IMR-90 (cell line): Measurements from ENCODE around the gene NPTN. TPM values are rescaled to one million over a fixed set of nuclear protein-coding genes. Genes with fewer than 3 reads are reported as not detected.

Experiments
- ATAC-seq: fragments of 200-7000 bp; cut with Tn5 transposase; 2 replicates; pipeline ENCODE4 v1.9.1; 2020; ENCODE audit warnings: low read depth, mild to moderate bottlenecking, moderate library complexity
- BruUV-seq: library from RNA; stranded (reverse); fragments of 400-500 nt; replicated peaks from 2 replicates; lab custom pipeline; 2021; lab: Mats Ljungman, UMichigan
- CTCF ChIA-PET: fragments of 300-600 bp; formaldehyde crosslinking; extraction: SDS; loops from one replicate; lab custom pipeline; 2021; ENCODE audit warnings: antibody characterized with exemption; lab: Yijun Ruan, JAX
- POLR2A ChIA-PET: fragments of 300-600 bp; sonication (Branson Sonifier 250); formaldehyde crosslinking; loops from one replicate; lab custom pipeline; 2022; ENCODE audit warnings: antibody characterized with exemption; ENCODE audit not compliant: unreplicated experiment; lab: Charles Lee
- DNase-seq: peaks from one replicate; pipeline ENCODE4 v3.0.0; 2013
- H2AFZ ChIP-seq: replicated peaks from 2 replicates; pipeline ENCODE3; 2013; ENCODE audit warnings: low read length, mild to moderate bottlenecking; ENCODE audit not compliant: poor library complexity
- H2AK5ac ChIP-seq: 2 replicates; pipeline ENCODE4 v1.6.1; 2013; ENCODE audit warnings: low read depth, low read length, inconsistent platforms
- H2AK9ac ChIP-seq: replicated peaks from 2 replicates; pipeline ENCODE3; 2013; ENCODE audit warnings: mild to moderate bottlenecking, low read depth, low read length, moderate library complexity; ENCODE audit not compliant: poor library complexity
- H2BK120ac ChIP-seq: 2 replicates; pipeline ENCODE4 v1.6.1; 2013; ENCODE audit warnings: low read depth, low read length, inconsistent platforms
- H2BK15ac ChIP-seq: 3 replicates; pipeline ENCODE4 v1.6.1; 2013; ENCODE audit warnings: low read depth, low read length, inconsistent platforms
- H2BK20ac ChIP-seq: 2 replicates; pipeline ENCODE4 v1.6.1; 2013; ENCODE audit warnings: low read depth, mild to moderate bottlenecking, inconsistent platforms, low read length, moderate library complexity
- H2BK5ac ChIP-seq: 2 replicates; pipeline ENCODE4 v1.6.1; 2013; ENCODE audit warnings: mild to moderate bottlenecking, low read depth, low read length, inconsistent platforms; ENCODE audit not compliant: poor library complexity, severe bottlenecking
- H3K14ac ChIP-seq: replicated peaks from 2 replicates; pipeline ENCODE4 v1.6.1; 2013; ENCODE audit warnings: low read depth, low read length, inconsistent platforms
- H3K18ac ChIP-seq: 2 replicates; pipeline ENCODE4 v1.6.1; 2013; ENCODE audit warnings: low read depth, low read length, control low read depth
- H3K23ac ChIP-seq: 2 replicates; pipeline ENCODE4 v1.6.1; 2013; ENCODE audit warnings: low read depth, low read length, inconsistent platforms
- H3K27ac ChIP-seq: 2 replicates; pipeline ENCODE4 v1.5.1; 2013; ENCODE audit warnings: mild to moderate bottlenecking, control low read depth, low read length; ENCODE audit not compliant: insufficient read depth
- H3K27me3 ChIP-seq: 2 replicates; pipeline ENCODE4 v1.6.1; 2013; ENCODE audit warnings: low read length; ENCODE audit not compliant: control insufficient read depth, insufficient read depth
- H3K36me3 ChIP-seq: 2 replicates; pipeline ENCODE4 v1.6.1; 2013; ENCODE audit warnings: low read length, mixed read lengths; ENCODE audit not compliant: control insufficient read depth, insufficient read depth
- H3K4ac ChIP-seq: 2 replicates; pipeline ENCODE4 v1.6.1; 2013; ENCODE audit warnings: low read depth, low read length, inconsistent platforms
- H3K4me1 ChIP-seq: 2 replicates; pipeline ENCODE4 v1.6.1; 2013; ENCODE audit warnings: low read length, mixed read lengths; ENCODE audit not compliant: control insufficient read depth, insufficient read depth
- H3K4me2 ChIP-seq: 2 replicates; pipeline ENCODE4 v1.6.1; 2013; ENCODE audit warnings: low read depth, mild to moderate bottlenecking, control low read depth, low read length, moderate library complexity
- H3K4me3 ChIP-seq: 2 replicates; pipeline ENCODE4 v1.5.1; 2013; ENCODE audit warnings: low read depth, mild to moderate bottlenecking, control low read depth, low read length, moderate library complexity; ENCODE audit not compliant: insufficient read depth
- H3K56ac ChIP-seq: 2 replicates; pipeline ENCODE4 v1.6.1; 2013; ENCODE audit warnings: low read length, inconsistent platforms; ENCODE audit not compliant: insufficient read depth; ENCODE audit errors: extremely low read depth
- H3K79me1 ChIP-seq, 2 experiments: 2 replicates each; pipeline ENCODE4 v1.6.1; 2013; ENCODE audit warnings: low read length in 2 of 2, inconsistent platforms in 1 of 2, low read depth in 1 of 2
- H3K9ac ChIP-seq: 2 replicates; pipeline ENCODE4 v1.6.1; 2013; ENCODE audit warnings: low read depth, low read length, control low read depth
- H3K9me1 ChIP-seq: 2 replicates; pipeline ENCODE4 v1.6.1; 2013; ENCODE audit warnings: low read length, inconsistent platforms; ENCODE audit not compliant: insufficient read depth
- H3K9me3 ChIP-seq: 2 replicates; pipeline ENCODE4 v1.6.1; 2013; ENCODE audit warnings: low read length; ENCODE audit not compliant: control insufficient read depth, insufficient read depth
- H4K20me1 ChIP-seq: 2 replicates; pipeline ENCODE4 v1.6.1; 2013; ENCODE audit warnings: low read length, inconsistent platforms; ENCODE audit not compliant: insufficient read depth
- H4K5ac ChIP-seq: 2 replicates; pipeline ENCODE4 v1.6.1; 2013; ENCODE audit warnings: mild to moderate bottlenecking, low read depth, low read length, control low read depth
- H4K8ac ChIP-seq, 2 experiments: 2 replicates each; pipeline ENCODE4 v1.6.1; 2013; ENCODE audit warnings: low read depth in 2 of 2, low read length in 2 of 2, control low read depth in 1 of 2, inconsistent platforms in 1 of 2
- H4K91ac ChIP-seq: 2 replicates; pipeline ENCODE4 v1.6.1; 2013; ENCODE audit warnings: low read depth, low read length, inconsistent platforms; ENCODE audit not compliant: insufficient read depth
- BHLHE40 ChIP-seq: fragments of 150-350 bp; IDR thresholded peaks from 2 replicates; pipeline ENCODE4 v1.6.1; 2016; ENCODE audit warnings: mild to moderate bottlenecking, low read depth, low read length
- CEBPB ChIP-seq: IDR thresholded peaks from 2 replicates; pipeline ENCODE4 v1.6.1; 2012; ENCODE audit warnings: low read depth, low read length, improper control_type of control experiment
- CHD1 ChIP-seq: IDR thresholded peaks from 2 replicates; pipeline ENCODE4 v1.6.1; 2012; ENCODE audit warnings: low read depth, low read length, improper control_type of control experiment
- FOS ChIP-seq: fragments of 150-350 bp; IDR thresholded peaks from 2 replicates; pipeline ENCODE4 v1.6.1; 2016; ENCODE audit warnings: low read depth, low read length
- MAFK ChIP-seq: IDR thresholded peaks from 2 replicates; pipeline ENCODE4 v1.6.1; 2012; ENCODE audit warnings: low read depth, low read length, improper control_type of control experiment
- MAZ ChIP-seq: IDR thresholded peaks from 2 replicates; pipeline ENCODE4 v1.6.1; 2012; ENCODE audit warnings: low read depth, mild to moderate bottlenecking, low read length, improper control_type of control experiment, moderate library complexity, borderline replicate concordance
- MXI1 ChIP-seq: IDR thresholded peaks from 2 replicates; pipeline ENCODE4 v1.6.1; 2012; ENCODE audit warnings: low read depth, mild to moderate bottlenecking, low read length, moderate library complexity, borderline replicate concordance
- NFE2L2 ChIP-seq: fragments of 150-350 bp; IDR thresholded peaks from 2 replicates; pipeline ENCODE4 v1.6.1; 2016; ENCODE audit warnings: low read depth, mild to moderate bottlenecking, low read length
- POLR2A ChIP-seq: IDR thresholded peaks from 2 replicates; pipeline ENCODE4 v1.6.1; 2012; ENCODE audit warnings: mild to moderate bottlenecking, low read depth, low read length
- RAD21 ChIP-seq: IDR thresholded peaks from 2 replicates; pipeline ENCODE4 v1.6.1; 2012; ENCODE audit warnings: low read length, improper control_type of control experiment
- RCOR1 ChIP-seq: IDR thresholded peaks from 2 replicates; pipeline ENCODE4 v1.6.1; 2012; ENCODE audit warnings: mild to moderate bottlenecking, low read length, improper control_type of control experiment; ENCODE audit not compliant: insufficient replicate concordance
- RFX5 ChIP-seq: IDR thresholded peaks from 2 replicates; pipeline ENCODE4 v1.8.0; 2012; ENCODE audit warnings: low read depth, mild to moderate bottlenecking, low read length, moderate library complexity
- SMC3 ChIP-seq: fragments of 150-350 bp; IDR thresholded peaks from 2 replicates; pipeline ENCODE4 v1.6.1; 2016; ENCODE audit warnings: low read depth, mild to moderate bottlenecking, antibody characterized with exemption, low read length, moderate library complexity
- USF2 ChIP-seq: fragments of 150-350 bp; IDR thresholded peaks from 2 replicates; pipeline ENCODE4 v1.6.1; 2017; ENCODE audit warnings: mild to moderate bottlenecking, antibody characterized with exemption, low read length, low read depth
- WGBS, 2 experiments: methylation state at CpG; one replicate each; pipeline versions ENCODE4 v1.1.5 to v1.1.7; 2013; ENCODE audit warnings: missing lambda C conversion rate in 2 of 2; ENCODE audit not compliant: insufficient read length in 1 of 2; ENCODE audit errors: extremely low coverage in 2 of 2; 5-methylcytosine and 5-hydroxymethylcytosine counted together
- dilution Hi-C: fragments of 300-500 bp; cut with HindIII; formaldehyde crosslinking; loops from one replicate; pipeline ENCODE4 v1.14.3; 2018; ENCODE audit warnings: low sequenced_read_pairs; ENCODE audit not compliant: unreplicated experiment
- in situ Hi-C: fragments of 300-500 bp; cut with MboI; formaldehyde crosslinking; loops from 3 replicates; pipeline ENCODE4 v1.14.3; 2019; ENCODE audit warnings: low sequenced_read_pairs, inconsistent platforms, mixed read lengths
- intact Hi-C: fragments of 100-400 bp; cut with micrococcal nuclease; formaldehyde crosslinking; loops from 2 replicates; pipeline ENCODE4 v1.10.0; 2022
- polyA plus RNA-seq, 3 experiments: library from polyadenylated mRNA; depleted of rRNA; stranded (reverse); fragments of >200 nt; gene quantifications; 2 replicates each; pipeline ENCODE4 v1.2.3, GENCODE V29; 2012; ENCODE audit warnings: low replicate concordance in 1 of 3
- total RNA-seq: library from RNA; depleted of rRNA; stranded (reverse); fragments of >200 nt; gene quantifications from 2 replicates; pipeline ENCODE4 v1.2.3, GENCODE V29; 2012
- TF ChIP-seq, protein P1 (sequence below): fragments of 150-350 bp; IDR thresholded peaks from 2 replicates; pipeline ENCODE4 v1.6.1; 2016; ENCODE audit warnings: low read depth, mild to moderate bottlenecking, low read length, moderate library complexity, borderline replicate concordance
- TF ChIP-seq, protein P2 (sequence below): conservative IDR thresholded peaks from 2 replicates; pipeline ENCODE4 v1.5.1; 2012; ENCODE audit warnings: mild to moderate bottlenecking, low read depth, low read length, improper control_type of control experiment

NPTN gene
- total and polyA plus RNA-seq, 2 of the 4 experiments (the other 2 are of a cell fraction): 171 to 329 TPM

DNA sequence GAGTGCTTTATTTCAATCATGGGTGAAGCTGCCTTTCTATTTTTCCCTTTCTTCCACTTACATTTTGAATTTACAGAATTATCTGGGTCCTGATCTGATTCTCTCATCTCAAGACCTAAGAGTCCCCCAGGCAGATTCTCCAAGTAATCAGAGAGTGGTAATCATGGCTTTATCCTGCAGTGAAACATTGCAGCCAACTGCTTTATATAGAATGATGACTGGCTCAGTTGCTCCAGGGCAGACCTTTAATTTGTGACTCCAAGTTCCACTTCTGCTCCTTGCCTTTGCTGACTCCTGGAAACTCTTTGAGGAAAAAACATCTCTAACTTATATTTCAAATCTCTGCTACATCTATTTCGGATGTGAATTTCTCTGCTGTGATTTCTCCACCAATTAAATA, 25.5 kb upstream of the NPTN start:
- dilution Hi-C loops (no loop called here), intact Hi-C loops (no loop called here), in situ Hi-C loops (no loop called here)
- Histone ChIP-seq H3K79me1 (no peaks in the 10 kb centered on the region), H3K4me3 (no peak overlapping the region), H2AFZ (no peak overlapping the region), H3K18ac (no peak overlapping the region), H2BK15ac (no peak overlapping the region), H3K27me3 (peaks cover 24% of the 10 kb centered on the region), H3K27ac (no peak overlapping the region), H3K9me3 (peaks cover 4% of the 10 kb centered on the region), H3K9ac (no peak overlapping the region), H4K8ac (no peak overlapping the region), H3K36me3 (no peaks in the 10 kb centered on the region), H4K91ac (no peak overlapping the region), H2AK9ac (no peak overlapping the region), H4K20me1 (no peaks in the 10 kb centered on the region), H3K9me1 (no peaks in the 10 kb centered on the region), H4K5ac (no peak overlapping the region), H2BK120ac (no peak overlapping the region), H3K14ac (no peak overlapping the region), H2AK5ac (no peak overlapping the region), H3K56ac (no peak overlapping the region), H3K4me1 (no peaks in the 10 kb centered on the region), H3K4me2 (no peak overlapping the region), H2BK20ac (no peak overlapping the region), H3K23ac (no peak overlapping the region), H2BK5ac (no peak overlapping the region), H3K4ac (no peak overlapping the region)
- WGBS, 2 experiments: 40% methylated on average over 1 of the region's 1 CpG; no CpG with 5 or more reads in 1 of the 2 experiments
- ChIA-PET POLR2A (no interaction called here), CTCF (no interaction called here)
- no peak for ATAC-seq
- no peak for TF ChIP-seq CHD1
- no peak for TF ChIP-seq CEBPB
- TF ChIP-seq BHLHE40: no peak
- TF ChIP-seq RAD21: no peak
- TF ChIP-seq, protein P1, sequence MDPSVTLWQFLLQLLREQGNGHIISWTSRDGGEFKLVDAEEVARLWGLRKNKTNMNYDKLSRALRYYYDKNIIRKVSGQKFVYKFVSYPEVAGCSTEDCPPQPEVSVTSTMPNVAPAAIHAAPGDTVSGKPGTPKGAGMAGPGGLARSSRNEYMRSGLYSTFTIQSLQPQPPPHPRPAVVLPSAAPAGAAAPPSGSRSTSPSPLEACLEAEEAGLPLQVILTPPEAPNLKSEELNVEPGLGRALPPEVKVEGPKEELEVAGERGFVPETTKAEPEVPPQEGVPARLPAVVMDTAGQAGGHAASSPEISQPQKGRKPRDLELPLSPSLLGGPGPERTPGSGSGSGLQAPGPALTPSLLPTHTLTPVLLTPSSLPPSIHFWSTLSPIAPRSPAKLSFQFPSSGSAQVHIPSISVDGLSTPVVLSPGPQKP: no peak
- TF ChIP-seq RFX5: no peak
- no peak for TF ChIP-seq SMC3
- no peak for TF ChIP-seq USF2
- no peak for TF ChIP-seq MAZ
- TF ChIP-seq MXI1: no peak
- no peak for TF ChIP-seq NFE2L2
- no peak for TF ChIP-seq FOS
- TF ChIP-seq RCOR1: no peak
- no peak for TF ChIP-seq MAFK
- TF ChIP-seq, protein P2, sequence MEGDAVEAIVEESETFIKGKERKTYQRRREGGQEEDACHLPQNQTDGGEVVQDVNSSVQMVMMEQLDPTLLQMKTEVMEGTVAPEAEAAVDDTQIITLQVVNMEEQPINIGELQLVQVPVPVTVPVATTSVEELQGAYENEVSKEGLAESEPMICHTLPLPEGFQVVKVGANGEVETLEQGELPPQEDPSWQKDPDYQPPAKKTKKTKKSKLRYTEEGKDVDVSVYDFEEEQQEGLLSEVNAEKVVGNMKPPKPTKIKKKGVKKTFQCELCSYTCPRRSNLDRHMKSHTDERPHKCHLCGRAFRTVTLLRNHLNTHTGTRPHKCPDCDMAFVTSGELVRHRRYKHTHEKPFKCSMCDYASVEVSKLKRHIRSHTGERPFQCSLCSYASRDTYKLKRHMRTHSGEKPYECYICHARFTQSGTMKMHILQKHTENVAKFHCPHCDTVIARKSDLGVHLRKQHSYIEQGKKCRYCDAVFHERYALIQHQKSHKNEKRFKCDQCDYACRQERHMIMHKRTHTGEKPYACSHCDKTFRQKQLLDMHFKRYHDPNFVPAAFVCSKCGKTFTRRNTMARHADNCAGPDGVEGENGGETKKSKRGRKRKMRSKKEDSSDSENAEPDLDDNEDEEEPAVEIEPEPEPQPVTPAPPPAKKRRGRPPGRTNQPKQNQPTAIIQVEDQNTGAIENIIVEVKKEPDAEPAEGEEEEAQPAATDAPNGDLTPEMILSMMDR: no peak
- TF ChIP-seq POLR2A: no peak
- BruUV-seq: no TSS peak
- DNase-seq: no peak
